SK-N-SH treated with all-trans-retinoic acid at 6 μM for 48 hours (cell line): ENCODE results near the gene TCF3.

Experiments
- BACH2 ChIP-seq: fragments of 250-450 bp; sonication (Bioruptor Pico); IDR thresholded peaks from 2 replicates; pipeline ENCODE4 v1.9.0; 2021; ENCODE audit warnings: mild to moderate bottlenecking, borderline replicate concordance
- GLIS3 ChIP-seq: fragments of 250-450 bp; sonication (Bioruptor Pico); IDR thresholded peaks from 2 replicates; pipeline ENCODE4 v1.5.0; 2020; ENCODE audit warnings: mild to moderate bottlenecking, moderate library complexity
- PATZ1 ChIP-seq: fragments of 250-450 bp; sonication (Bioruptor Pico); IDR thresholded peaks from 2 replicates; pipeline ENCODE4 v1.8.0; 2020; ENCODE audit warnings: mild to moderate bottlenecking, moderate library complexity, borderline replicate concordance
- RARB ChIP-seq: fragments of 250-450 bp; sonication (Bioruptor Pico); IDR thresholded peaks from 2 replicates; pipeline ENCODE4 v1.8.0; 2021; ENCODE audit warnings: mild to moderate bottlenecking, moderate library complexity
- SNAI2 ChIP-seq: fragments of 250-450 bp; sonication (Bioruptor Pico); IDR thresholded peaks from 2 replicates; pipeline ENCODE4 v1.5.0; 2020; ENCODE audit warnings: mild to moderate bottlenecking, moderate library complexity
- TCF4 ChIP-seq: fragments of 250-450 bp; sonication (Bioruptor Pico); IDR thresholded peaks from 2 replicates; pipeline ENCODE4 v1.8.0; 2021; ENCODE audit warnings: mild to moderate bottlenecking, moderate library complexity, borderline replicate concordance
- ZC3H10 ChIP-seq: fragments of 250-450 bp; sonication (Bioruptor Pico); IDR thresholded peaks from 2 replicates; pipeline ENCODE4 v1.5.1; 2021; ENCODE audit warnings: mild to moderate bottlenecking, moderate library complexity

GRCh38 chr19:1656988-1657536 is 4.6 kb upstream of the TCF3 start:
- TF ChIP-seq GLIS3 (no peak), BACH2 (no peak), PATZ1 (CRISPR knock-in tag) (no peak), RARB (CRISPR knock-in tag) (no peak), SNAI2 (CRISPR knock-in tag) (no peak), TCF4 (no peak), ZC3H10 (CRISPR knock-in tag) (no peak)
